HepG2 (cell line): Measurements from ENCODE around the gene STIM1. TPM values are rescaled to one million over a fixed set of nuclear protein-coding genes. Genes with fewer than 3 reads are reported as not detected.

Source experiments
- CAMTA2 ChIP-seq: sonication (generic); formaldehyde crosslinking; IDR thresholded peaks from 2 replicates; pipeline ENCODE4 v1.4.0; 2020; ENCODE audit warnings: mild to moderate bottlenecking, missing genetic modification reagents, borderline replicate concordance
- CCAR2 ChIP-seq: fragments of 200-400 bp; formaldehyde crosslinking; optimal IDR thresholded peaks from 2 replicates; pipeline ENCODE3; 2018; ENCODE audit warnings: low read depth, mild to moderate bottlenecking, low read length, moderate library complexity
- HOXA7 ChIP-seq: sonication (generic); formaldehyde crosslinking; IDR thresholded peaks from 2 replicates; pipeline ENCODE4 v1.8.1; 2022; ENCODE audit warnings: mild to moderate bottlenecking, missing genetic modification reagents, moderate library complexity
- JDP2 ChIP-seq: sonication (generic); formaldehyde crosslinking; IDR thresholded peaks from 2 replicates; pipeline ENCODE4 v1.8.1; 2022; ENCODE audit warnings: missing genetic modification reagents, borderline replicate concordance
- MYC ChIP-seq: sonication (generic); formaldehyde crosslinking; IDR thresholded peaks from 2 replicates; pipeline ENCODE4 v1.9.0; 2021; ENCODE audit warnings: missing genetic modification reagents, borderline replicate concordance
- NONO ChIP-seq, 2 experiments: fragments of 450-650 bp in 1 of 2; sonication (generic) in 1 of 2; formaldehyde crosslinking in 1 of 2; IDR thresholded peaks in 1 of 2; conservative IDR thresholded peaks in 1 of 2; 2 replicates each; pipeline versions ENCODE4 v1.6.1 to v1.8.0; 2017 to 2022; ENCODE audit warnings: mild to moderate bottlenecking in 1 of 2, missing genetic modification reagents in 1 of 2, moderate library complexity in 1 of 2
- PHF20 ChIP-seq: sonication (generic); formaldehyde crosslinking; IDR thresholded peaks from 2 replicates; pipeline ENCODE4 v1.5.0; 2020; ENCODE audit warnings: mild to moderate bottlenecking, missing genetic modification reagents
- PITX1 ChIP-seq: sonication (generic); formaldehyde crosslinking; IDR thresholded peaks from 2 replicates; pipeline ENCODE4 v1.5.1; 2020; ENCODE audit warnings: mild to moderate bottlenecking, missing genetic modification reagents
- RBFOX2 ChIP-seq: fragments of 200-400 bp; formaldehyde crosslinking; IDR thresholded peaks from 2 replicates; pipeline ENCODE4 v1.6.1; 2017; ENCODE audit warnings: low read depth, mild to moderate bottlenecking, low read length
- SIX4 ChIP-seq: sonication (generic); formaldehyde crosslinking; IDR thresholded peaks from 2 replicates; pipeline ENCODE4 v1.4.0; 2020; ENCODE audit warnings: missing genetic modification reagents
- ZNF274 ChIP-seq: sonication (generic); formaldehyde crosslinking; IDR thresholded peaks from 2 replicates; pipeline ENCODE4 v1.5.1; 2020; ENCODE audit warnings: mild to moderate bottlenecking, missing genetic modification reagents
- ZNF619 ChIP-seq: sonication (generic); formaldehyde crosslinking; IDR thresholded peaks from 2 replicates; pipeline ENCODE4 v1.4.0; 2020; ENCODE audit warnings: mild to moderate bottlenecking, missing genetic modification reagents
- ZNF773 ChIP-seq: sonication (generic); formaldehyde crosslinking; IDR thresholded peaks from 2 replicates; pipeline ENCODE4 v1.4.0; 2020; ENCODE audit warnings: missing genetic modification reagents, borderline replicate concordance
- ZNF782 ChIP-seq: sonication (generic); formaldehyde crosslinking; IDR thresholded peaks from 2 replicates; pipeline ENCODE4 v1.4.0; 2020; ENCODE audit warnings: missing genetic modification reagents, mild to moderate bottlenecking, borderline replicate concordance
- polyA plus RNA-seq, 8 experiments: library from polyadenylated mRNA; depleted of rRNA in 3 of 8; stranded (reverse) in 7 of 8; unstranded in 1 of 8; fragments of >200 nt; fragmentation: Illumina TruSeq in 4 of 8; extraction: Trizol in 4 of 8; gene quantifications; 2 replicates each; pipeline versions ENCODE4 v1.2.1 to v1.2.3, GENCODE V29; 2011 to 2016; ENCODE audit warnings: low read depth in 4 of 8, missing spikeins in 1 of 8, mixed read lengths in 1 of 8; ENCODE audit not compliant: insufficient read depth in 1 of 8
- total RNA-seq, 5 experiments: library from RNA; depleted of rRNA; stranded (reverse); fragments of >200 nt; fragmentation: Illumina TruSeq; extraction: Trizol; gene quantifications; 2 replicates each; pipeline ENCODE4 v1.2.3, GENCODE V29; 2016; ENCODE audit warnings: low read depth in 1 of 5
- TF ChIP-seq, protein P1 (sequence below): sonication (generic); formaldehyde crosslinking; conservative IDR thresholded peaks from 2 replicates; pipeline ENCODE4 v1.8.0; 2022; ENCODE audit warnings: mild to moderate bottlenecking, moderate library complexity, missing genetic modification reagents
- TF ChIP-seq, protein P2 (sequence below): IDR thresholded peaks from 2 replicates; pipeline ENCODE4 v1.6.1; 2012; ENCODE audit warnings: low read length, improper control_type of control experiment
- TF ChIP-seq, protein P3 (sequence below): sonication (generic); formaldehyde crosslinking; IDR thresholded peaks from 2 replicates; pipeline ENCODE4 v1.4.0; 2020; ENCODE audit warnings: missing genetic modification reagents, borderline replicate concordance

The STIM1 gene
- total and polyA plus RNA-seq, 2 of the 13 experiments (the other 11 are each of a cell fraction or from before 2014, with no cell fraction given): 19.2 to 28.5 TPM

DNA sequence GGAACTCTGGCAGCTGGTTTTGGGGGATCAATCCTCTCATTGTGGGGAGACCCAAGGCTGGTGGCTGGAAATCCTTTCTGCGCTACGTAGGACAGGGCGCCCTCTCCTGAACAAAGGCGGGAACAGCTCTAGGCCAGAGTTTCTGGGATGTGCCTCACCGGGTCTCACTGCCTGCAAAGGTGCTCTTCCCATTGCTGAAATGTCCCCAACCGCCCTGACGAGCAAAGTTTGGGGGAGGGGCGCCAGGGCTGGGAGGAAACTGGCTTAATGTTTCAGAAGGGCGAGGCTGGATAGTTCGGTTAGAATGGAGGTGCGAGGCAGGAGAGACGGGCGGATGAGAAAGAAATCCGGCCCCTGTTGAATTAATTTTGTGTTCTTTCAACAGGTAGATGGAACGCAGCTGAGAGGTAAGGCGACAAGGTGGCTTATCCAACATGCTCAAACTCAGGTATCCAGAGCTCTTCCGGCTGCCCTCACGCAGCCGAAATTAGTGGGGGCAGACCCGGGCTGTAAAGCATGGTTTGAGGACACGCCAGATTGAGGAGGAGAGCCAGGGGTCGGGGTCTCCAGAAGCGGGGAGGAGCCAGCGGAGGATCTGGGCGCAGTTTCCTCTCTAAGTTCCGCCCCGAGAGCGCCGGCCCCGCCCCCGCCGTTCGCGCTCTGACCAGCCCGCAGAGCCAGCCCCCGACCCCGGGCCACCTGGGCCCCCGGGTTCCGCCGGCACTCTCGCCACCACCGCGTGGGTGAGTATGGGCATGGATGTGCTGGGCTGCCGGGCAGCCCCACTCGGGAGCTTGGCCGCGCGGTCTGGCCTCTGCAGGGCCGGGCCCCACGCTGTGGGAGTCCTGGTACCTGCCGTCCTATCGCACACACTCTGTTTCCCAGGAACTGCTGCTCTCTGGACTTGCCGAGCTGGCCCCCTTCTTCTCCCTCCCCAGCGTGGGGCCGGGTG is 47.3 kb upstream of the STIM1 start, which contains the start of gene PGAP2 (continued):
- TF ChIP-seq SIX4 (CRISPR knock-in tag) (no peak), JDP2 (CRISPR knock-in tag) (no peak), NONO (IDR thresholded peaks at IDR 0.05) (no peak), NONO (CRISPR knock-in tag; conservative IDR thresholded peaks at IDR 0.05) (0 out of 2 replicates have a peak, but pooled peaks have one; percentile 49), CAMTA2 (no peak), PHF20 (CRISPR knock-in tag) (0 out of 2 replicates have a peak, but pooled peaks have one; percentile 40), PITX1 (no peak), ZNF274 (CRISPR knock-in tag) (no peak; the same call in 1 of the 2 replicates), MYC (CRISPR knock-in tag) (peak; percentile 71; the same call in 1 of the 2 replicates), CCAR2 (no peak), ZNF782 (CRISPR knock-in tag) (no peak), RBFOX2 (peak; percentile 65), ZNF619 (peak; percentile 20), ZNF773 (CRISPR knock-in tag) (peak; percentile 27; the same call in 1 of the 2 replicates), HOXA7 (0 out of 2 replicates have a peak, but pooled peaks have one; percentile 74)
- TF ChIP-seq, protein P1, sequence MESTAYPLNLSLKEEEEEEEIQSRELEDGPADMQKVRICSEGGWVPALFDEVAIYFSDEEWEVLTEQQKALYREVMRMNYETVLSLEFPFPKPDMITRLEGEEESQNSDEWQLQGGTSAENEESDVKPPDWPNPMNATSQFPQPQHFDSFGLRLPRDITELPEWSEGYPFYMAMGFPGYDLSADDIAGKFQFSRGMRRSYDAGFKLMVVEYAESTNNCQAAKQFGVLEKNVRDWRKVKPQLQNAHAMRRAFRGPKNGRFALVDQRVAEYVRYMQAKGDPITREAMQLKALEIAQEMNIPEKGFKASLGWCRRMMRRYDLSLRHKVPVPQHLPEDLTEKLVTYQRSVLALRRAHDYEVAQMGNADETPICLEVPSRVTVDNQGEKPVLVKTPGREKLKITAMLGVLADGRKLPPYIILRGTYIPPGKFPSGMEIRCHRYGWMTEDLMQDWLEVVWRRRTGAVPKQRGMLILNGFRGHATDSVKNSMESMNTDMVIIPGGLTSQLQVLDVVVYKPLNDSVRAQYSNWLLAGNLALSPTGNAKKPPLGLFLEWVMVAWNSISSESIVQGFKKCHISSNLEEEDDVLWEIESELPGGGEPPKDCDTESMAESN (CRISPR knock-in tag): peak; percentile 41; the same call in 1 of the 2 replicates
- TF ChIP-seq, protein P2, sequence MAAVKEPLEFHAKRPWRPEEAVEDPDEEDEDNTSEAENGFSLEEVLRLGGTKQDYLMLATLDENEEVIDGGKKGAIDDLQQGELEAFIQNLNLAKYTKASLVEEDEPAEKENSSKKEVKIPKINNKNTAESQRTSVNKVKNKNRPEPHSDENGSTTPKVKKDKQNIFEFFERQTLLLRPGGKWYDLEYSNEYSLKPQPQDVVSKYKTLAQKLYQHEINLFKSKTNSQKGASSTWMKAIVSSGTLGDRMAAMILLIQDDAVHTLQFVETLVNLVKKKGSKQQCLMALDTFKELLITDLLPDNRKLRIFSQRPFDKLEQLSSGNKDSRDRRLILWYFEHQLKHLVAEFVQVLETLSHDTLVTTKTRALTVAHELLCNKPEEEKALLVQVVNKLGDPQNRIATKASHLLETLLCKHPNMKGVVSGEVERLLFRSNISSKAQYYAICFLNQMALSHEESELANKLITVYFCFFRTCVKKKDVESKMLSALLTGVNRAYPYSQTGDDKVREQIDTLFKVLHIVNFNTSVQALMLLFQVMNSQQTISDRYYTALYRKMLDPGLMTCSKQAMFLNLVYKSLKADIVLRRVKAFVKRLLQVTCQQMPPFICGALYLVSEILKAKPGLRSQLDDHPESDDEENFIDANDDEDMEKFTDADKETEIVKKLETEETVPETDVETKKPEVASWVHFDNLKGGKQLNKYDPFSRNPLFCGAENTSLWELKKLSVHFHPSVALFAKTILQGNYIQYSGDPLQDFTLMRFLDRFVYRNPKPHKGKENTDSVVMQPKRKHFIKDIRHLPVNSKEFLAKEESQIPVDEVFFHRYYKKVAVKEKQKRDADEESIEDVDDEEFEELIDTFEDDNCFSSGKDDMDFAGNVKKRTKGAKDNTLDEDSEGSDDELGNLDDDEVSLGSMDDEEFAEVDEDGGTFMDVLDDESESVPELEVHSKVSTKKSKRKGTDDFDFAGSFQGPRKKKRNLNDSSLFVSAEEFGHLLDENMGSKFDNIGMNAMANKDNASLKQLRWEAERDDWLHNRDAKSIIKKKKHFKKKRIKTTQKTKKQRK: no peak
- TF ChIP-seq, protein P3, sequence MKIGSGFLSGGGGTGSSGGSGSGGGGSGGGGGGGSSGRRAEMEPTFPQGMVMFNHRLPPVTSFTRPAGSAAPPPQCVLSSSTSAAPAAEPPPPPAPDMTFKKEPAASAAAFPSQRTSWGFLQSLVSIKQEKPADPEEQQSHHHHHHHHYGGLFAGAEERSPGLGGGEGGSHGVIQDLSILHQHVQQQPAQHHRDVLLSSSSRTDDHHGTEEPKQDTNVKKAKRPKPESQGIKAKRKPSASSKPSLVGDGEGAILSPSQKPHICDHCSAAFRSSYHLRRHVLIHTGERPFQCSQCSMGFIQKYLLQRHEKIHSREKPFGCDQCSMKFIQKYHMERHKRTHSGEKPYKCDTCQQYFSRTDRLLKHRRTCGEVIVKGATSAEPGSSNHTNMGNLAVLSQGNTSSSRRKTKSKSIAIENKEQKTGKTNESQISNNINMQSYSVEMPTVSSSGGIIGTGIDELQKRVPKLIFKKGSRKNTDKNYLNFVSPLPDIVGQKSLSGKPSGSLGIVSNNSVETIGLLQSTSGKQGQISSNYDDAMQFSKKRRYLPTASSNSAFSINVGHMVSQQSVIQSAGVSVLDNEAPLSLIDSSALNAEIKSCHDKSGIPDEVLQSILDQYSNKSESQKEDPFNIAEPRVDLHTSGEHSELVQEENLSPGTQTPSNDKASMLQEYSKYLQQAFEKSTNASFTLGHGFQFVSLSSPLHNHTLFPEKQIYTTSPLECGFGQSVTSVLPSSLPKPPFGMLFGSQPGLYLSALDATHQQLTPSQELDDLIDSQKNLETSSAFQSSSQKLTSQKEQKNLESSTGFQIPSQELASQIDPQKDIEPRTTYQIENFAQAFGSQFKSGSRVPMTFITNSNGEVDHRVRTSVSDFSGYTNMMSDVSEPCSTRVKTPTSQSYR (CRISPR knock-in tag): peak; percentile 91
